HTERT RPE-1 (cell line): ENCODE data around the gene PFDN2.
"Not testable (repeated sequence)": the region's sequence is repeated elsewhere in the genome, so short reads cannot be mapped to it uniquely, and the experiment has no call there.

Experiments
- in situ Hi-C: fragments of 300-500 bp; cut with MboI; formaldehyde crosslinking; loops from 4 replicates; pipeline ENCODE4 v1.14.3; 2020; ENCODE audit warnings: low sequenced_read_pairs

Gene PFDN2

DNA sequence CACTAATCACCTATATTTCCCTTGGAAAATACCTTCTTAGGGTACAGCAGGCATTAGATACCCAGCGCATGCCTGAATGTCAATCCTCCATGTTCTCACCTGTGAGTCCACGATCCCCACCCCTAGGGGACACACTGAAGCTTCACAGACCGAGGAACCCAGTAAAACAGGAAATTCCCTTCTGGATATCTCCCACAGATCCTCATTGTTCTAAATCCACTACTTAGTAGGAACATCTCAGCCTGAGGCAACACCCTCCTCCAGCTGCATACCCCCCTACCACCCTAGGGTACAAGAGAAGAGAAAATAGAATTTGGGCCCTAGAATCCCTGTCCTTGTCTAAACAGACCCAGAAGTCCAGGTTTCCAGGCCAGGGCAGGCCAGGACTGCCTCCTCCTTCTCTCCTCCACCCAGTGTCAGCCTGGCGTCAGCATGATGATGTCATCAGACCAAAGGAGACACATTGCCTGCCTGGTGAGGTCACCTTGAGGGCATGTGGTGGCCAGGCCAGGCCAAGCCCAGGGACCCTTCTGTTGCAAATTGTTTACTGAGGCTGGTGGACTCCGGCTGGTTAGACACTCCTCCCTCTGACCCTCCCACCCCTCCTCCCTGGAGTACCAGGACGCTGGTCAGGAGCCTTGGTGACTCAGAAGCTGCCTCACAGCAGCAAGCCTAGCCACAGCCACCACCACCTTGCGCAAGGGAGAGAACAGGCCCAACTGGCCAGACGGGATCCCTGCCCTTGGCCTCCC lies 34.7 kb downstream of the PFDN2 start:
- in situ Hi-C loops = no loop called here

DNA sequence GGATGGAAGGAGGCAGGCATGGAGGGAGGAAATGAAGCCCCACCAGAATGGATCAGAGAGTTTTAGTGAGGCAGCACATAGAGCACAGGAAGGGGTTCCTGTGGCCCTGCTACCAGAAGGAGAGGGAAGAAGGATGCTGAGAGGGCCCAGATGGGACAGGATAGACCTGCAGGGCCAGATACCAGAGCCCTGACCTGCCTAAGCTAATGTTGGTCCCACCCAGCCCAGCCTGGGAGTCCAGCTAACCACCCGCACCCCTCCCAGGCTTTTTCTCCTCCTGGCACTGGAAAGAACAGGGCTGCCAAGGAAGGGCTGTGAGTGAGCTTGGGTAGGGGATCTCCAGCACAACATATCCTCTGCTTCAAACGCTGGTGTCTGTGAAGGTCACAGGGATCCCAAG lies 35.4 kb downstream of the PFDN2 start:
- in situ Hi-C loops = no loop called here

DNA sequence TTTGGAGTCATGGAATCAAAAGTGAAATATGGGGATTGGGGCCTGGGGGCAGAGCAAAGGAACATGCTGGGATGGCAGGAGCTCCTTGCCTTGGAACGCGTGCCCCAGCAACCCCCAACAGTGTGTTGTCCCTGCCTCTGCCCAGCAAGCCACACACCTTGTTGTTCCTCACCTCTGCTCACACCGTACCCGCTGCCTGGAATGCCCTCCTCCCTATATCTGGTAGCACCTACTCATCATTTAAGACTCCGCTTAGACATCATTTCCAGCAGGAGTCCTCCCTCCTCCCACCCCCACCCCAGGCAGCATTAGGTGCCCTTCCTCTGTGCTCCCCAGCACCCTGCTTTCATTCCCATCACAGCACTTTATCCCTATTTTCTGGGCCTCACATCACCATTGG lies 36.3 kb downstream of the PFDN2 start:
- in situ Hi-C loops = no loop called here

DNA sequence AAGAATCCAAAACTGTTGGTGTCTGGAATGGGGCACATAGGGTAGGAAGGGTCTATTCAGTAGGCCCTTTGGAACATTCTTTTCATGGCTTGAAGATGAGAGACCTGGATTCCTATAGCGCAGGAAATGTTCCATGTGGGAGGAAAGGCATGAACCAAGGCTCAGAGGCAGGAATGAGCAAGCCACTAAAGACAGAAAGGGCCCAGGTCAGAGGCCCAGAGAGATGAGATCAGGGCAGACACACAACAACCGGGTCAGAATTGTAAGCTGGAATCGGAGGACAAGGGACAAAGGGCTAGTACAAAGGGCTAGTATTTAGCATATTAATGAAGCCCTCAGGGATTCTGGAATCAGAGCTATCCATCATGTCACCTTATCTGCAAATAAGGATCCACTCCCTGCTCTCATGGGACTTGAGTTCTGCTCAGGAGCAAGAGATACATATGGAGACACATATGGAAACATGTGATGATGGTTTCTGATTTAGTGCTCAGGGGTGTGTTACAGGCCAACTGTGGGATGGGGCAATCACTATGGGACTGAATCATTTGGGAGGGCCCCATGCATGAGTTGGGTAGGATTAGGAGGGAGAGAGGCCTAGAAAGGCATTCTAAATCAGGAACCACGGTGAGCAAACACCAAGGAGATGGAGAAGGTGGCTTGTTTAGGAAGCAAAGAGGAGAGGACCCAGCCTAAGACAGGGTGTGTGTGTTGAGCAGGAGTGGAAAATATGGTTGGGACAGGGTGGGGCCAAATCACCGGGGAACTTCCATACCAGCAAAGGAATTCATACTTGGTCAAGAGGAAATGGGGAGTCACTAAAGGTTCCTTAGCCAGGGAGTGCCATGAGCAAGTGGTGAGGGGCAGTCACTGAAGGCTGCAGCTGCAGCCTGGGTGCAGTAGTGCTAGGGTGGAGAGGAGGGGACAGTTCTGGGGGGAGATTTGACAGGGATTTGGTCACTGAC lies 37.1 kb downstream of the PFDN2 start:
- in situ Hi-C loops = no loop called here

DNA sequence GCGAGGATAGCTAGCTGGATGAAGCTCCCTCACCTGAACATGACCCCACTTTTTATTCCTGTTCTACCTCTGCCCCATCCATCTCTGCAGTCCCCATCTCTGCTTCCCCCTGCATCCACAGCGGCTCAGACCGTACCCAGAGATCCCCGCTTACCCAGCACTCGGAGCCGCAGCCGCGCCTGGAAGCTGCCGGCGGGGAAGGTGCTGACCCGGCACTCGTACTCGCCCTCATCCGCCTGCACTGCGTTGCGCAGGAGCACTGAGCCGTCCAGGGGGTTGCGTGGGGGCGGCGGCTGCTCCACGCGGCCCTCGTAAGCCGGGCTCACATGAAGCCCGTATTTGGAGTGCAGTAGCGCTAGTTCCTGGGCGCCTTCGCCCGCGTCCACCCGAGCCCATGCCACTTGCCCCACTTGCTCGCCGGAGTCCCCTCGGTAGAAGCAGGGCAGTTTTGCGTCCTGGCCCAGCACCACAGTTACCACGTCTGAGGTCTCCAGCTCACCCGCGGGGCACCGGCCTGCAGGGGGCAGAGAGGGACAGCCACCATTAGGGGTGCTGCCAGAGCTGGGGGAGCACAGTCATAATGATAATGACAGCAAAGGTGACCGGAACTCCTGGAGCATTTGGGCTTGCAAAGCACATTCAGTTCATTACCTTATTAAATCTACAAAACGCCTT lies 38.3 kb downstream of the PFDN2 start:
- in situ Hi-C loops = no loop called here

DNA sequence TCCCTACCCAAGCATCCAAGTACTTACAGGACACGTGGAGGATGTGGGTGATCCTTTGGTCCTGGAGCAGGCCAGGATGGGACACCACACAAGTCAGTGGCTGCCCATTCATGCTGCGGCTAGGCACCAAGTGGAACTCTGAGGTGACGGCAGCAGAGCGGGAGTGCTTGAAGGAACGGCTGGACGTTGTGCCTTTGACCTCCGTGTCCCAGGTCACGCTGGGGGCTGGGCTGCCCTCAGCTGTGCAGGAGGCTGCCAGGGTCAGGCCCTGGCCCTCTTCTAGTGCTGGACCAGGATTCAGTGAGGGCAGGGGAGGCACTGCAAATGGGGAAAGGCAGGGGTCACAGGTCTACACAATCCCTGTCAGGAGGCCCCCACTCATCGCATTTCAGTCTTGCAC lies 40.4 kb downstream of the PFDN2 start:
- in situ Hi-C loops = no loop called here

DNA sequence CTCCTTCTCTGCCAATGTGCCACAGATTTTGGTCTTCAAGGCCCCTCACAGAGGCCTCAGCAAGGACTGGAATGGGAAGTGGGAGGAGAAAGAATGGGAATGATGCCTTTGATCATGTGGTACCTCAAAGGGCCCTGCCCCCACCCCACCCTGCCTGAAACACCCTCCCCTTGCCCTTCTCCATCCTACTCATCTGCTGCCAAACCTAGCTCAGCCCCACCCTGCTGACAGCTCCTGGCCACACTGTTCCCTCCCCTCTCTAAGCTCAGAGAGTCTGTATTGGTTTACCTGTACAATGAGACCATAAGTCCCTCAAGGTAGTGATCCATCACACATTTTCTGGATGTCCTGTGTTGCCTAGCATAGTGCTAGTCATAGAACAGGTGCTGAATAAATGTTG lies 41.4 kb downstream of the PFDN2 start:
- in situ Hi-C loops = no loop called here

DNA sequence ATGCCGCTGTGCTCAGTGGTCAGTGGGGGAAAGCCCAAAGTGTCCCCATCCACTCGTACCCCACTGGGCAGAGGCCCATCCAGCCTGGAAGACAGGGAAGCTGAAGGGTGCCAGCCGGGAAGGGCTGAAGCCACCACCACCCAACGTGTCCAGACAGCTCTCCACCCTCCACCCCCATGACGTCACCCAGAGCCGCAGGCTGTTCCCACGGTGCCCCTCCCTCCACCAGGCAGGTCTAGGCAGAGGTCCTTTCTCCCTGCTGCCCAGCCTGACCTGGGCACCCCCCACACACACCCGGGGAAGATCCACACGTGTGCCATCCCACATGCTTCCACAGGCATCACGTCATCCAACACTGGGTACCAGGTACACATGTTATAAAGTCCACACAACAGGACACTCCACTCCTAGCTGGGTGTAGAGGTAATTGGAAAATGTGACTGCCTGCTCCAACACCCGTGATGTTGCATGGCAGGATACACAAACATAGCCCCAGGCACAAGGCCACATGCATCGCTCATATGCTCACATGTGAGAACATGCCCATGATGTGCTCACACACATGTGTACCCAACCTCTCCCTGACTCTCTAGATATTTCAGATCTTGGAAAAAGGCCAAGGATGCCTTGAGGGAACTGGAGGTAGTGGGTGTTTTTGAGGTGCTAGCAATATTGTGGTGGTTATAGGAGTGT lies 43.0 kb downstream of the PFDN2 start:
- in situ Hi-C loops = no loop called here

DNA sequence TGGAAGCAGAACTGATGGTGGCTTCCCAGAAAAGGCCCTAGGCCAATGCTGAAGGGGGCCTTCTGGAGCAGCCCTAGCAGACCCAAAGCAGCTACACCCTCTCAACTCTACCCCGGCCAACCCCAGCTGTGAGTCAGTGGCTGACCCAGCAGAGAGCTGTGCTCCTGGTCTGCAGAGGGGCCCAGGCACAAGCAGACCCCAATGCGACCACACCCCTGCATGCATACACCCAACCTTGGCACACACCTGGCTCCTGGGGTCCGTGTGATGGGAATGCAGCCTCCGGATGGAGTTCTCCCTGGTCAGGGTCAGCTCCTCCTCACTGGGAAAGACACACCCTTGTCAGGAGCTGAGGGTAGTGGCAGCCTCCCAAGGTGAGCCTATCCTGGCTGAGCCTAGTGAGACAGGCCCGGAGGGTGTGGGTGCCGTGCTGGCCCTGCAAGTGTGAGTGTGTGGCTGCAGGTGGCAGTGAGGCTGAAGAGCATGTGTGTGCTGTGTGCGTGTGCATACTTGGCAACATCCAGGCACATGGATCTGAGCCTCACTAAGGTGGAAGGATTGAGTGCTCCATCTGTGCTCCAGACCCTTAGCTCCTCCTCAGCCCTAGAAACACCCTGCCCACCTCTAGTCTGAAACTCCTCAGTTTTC lies 44.2 kb downstream of the PFDN2 start:
- in situ Hi-C loops = no loop called here

DNA sequence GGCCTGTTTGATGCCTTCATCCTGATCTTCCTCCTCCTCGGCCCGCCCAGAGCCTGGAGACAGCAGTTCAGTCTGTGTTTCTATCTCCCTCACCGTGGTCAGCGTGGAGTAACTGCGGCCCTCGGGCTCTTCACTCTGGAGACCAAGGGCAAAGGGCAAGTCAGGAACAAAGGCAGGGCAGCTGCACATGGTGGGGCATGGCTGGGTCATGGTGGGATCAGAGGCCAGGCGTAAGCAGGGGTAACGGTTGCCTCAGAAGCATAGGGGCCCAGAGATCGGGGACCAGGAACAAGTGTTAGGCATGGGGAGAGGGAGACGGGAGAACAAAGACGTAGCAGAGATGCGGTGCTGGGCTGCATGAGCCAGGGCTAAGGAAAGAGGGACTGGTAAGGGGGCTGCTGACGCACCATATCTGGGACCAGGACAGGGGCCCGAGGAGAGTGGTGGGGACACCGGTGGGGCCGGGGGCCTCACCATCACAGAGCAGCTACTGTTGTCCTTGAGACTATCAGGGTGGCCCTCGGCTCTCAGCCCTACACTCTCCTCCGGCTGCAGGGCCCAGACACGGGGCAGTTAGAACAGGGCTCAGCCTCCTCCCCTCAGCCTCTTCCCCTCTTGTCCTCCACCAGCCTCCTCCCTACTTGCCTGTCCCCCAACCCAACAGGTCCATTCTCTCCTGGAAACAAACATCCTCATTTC lies 44.9 kb downstream of the PFDN2 start:
- in situ Hi-C loops = no loop called here

DNA sequence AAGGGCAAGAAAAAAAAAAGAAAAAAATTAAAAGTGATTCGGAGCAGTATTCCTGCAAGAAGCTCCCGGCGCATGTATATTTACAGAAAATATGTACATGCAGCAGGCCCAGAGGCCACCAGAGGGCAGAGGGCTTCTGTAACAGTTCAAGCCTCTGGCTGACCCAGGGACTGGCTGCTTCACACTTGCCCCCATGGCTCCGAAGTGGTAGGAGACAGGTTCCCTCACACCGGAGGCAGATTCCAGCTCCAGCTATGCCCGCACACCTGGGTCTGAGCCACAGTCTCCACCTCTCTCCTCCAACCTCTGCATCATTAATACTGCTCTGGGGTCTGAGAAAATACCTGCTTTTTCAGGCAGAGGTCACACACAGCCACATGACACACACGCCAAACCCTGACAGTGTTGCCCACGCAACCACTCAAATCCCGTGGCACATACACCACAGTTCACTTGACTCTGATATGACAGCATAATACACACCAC lies 45.9 kb downstream of the PFDN2 start:
- in situ Hi-C loops = no loop called here

DNA sequence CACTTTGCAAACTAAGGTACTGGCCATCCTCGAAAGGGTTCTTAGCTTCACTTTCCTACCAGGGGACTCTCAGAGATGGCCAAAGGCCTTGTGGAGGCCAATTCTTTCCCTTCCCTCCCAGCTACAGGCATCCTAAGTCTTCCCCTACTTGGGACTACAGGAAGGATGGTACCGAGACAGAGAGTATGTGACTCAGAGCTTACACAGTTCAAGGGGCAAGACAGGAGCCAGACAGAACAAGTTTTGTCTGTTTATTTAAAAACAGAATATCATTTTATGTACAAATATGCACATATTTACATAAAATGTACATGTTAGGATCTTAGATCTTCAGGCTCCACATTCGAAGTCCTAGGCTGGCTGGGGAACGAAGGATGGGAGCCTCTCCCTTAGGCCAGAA lies 47.1 kb downstream of the PFDN2 start:
- in situ Hi-C loops = no loop called here

DNA sequence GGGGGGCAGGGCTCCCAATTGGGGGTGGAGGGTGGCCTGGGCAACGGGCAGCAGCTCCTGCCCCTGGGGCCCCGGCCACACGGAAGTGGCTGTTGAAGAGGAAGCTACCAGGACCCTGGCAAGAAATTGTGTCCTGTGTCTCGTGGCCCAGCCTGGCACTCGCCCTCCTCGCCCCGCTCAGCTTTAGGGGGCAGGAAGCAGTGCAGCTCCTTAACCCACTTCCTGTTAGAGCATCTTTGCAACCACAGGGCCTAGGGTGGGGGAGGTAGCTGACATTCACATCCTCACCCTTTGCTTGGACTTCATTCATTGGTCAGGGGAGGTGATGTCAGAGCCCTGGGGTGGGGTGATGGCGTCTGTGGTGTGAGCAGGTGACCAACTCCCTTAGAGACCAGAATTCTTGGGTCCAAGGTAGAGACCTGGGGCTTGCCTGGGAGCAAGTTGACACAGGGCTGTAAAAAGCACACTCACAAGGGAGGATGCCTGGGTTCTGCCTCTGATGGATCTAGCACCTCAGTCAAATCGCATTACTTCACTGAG lies 48.0 kb downstream of the PFDN2 start, which contains the start of gene ARHGAP30:
Gene ARHGAP30 (minus strand): TSS at position 161 of the 540 bp plus-strand sequence. CDS start 267 bp downstream, outside the sequence.
- in situ Hi-C loops = no loop called here

DNA sequence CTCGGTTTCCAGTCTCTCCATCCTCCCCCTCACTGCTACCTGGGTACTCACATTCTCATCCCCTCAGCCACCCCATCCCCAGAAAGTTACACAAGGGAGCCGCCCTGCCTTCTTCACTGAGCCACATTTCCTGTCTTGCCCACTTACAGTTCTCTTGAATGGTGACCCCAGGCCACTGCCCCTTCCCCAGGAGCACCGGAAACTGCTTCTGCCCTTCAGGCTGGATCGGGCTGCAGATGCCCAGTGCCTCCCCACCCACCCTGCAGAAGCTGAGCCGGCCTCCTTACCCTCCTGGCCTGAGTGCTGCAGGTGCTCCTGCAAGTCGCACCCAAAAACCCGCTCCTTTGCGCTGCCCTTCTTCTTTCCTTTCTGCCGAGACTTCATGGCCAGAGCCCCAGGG lies 48.6 kb downstream of the PFDN2 start:
- in situ Hi-C loops = no loop called here

DNA sequence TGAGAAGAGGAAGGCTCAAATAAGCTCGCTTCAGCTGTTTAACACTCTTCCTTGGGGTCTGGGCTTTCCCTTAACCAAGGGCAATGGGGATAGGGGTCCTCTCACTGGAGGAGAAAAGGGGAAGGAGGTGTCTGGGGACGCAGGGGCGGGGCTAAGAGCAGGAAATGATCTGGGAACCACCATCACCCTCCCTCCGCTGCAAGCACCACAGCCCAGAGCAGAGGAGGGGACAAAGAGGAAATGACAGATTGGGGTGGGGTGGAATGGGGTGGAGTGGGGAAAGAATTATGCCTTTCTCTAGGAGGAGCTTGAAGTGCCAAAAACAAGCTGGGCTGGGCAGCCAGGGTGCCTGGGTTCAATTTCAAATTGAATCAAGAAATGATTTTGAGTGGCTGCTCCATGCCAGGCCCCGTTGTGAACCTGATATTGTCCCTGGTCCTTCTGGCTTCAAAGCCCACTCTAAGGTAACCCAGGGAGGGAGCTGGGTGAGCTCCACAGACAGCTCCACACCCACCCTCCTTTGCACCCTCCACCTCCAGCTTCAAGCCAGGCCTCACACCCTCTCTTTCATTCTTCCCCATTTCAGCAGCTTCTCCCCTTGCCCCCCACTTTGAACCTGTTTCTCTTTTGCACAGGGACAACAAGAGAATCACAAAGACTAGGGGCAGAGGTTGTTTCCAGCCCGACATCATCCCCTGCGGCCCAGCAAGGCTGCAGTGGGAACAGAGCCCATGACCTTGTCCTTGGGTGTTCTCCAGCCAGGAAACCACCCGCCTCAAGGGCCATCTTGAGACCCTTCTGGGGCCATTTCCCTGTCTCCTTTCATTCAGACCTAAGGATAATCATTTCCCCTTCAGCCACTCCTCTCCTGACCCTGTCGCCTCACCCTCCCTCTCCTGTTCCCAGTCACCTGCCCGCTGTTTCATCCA lies 49.3 kb downstream of the PFDN2 start:
- in situ Hi-C loops = no loop called here

DNA sequence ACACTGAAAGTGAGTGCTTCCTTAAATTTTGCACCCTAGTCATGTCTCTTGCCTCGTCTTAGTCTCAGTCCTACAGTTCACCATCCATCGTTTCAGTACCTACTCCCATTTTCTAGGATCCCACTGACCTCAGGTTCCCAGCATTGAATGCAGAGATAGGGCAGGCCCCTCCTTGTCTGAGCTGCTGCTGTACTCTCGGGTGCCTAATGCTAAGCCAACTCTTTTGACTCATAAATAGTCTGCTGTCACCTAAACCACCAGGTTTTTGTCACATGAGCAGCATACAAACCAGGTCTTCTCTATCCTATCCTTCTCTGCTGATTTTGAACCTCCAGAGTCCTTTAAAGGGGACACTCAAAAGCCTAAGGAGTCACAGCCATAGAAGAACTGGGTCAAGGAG lies 51.1 kb downstream of the PFDN2 start:
- in situ Hi-C loops = no loop called here

DNA sequence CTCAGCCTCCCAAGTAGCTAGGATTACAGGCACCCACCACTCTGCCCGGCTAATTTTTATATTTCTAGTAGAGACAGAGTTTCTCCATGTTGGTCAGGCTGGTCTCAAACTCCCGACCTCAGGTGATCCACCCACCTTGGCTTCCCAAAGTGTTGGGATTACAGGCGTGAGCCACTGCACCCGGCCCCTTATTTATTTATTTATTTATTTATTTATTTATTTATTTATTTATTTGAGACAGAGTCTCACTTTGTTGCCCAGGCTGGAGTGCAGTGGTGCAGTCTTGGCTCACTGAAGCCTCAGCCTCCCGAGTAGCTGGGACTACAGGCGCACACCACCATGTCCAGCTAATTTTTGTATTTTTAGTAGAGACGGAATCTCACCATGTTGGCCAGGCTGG lies 52.2 kb downstream of the PFDN2 start:
- in situ Hi-C loops = not testable (repeated sequence)

DNA sequence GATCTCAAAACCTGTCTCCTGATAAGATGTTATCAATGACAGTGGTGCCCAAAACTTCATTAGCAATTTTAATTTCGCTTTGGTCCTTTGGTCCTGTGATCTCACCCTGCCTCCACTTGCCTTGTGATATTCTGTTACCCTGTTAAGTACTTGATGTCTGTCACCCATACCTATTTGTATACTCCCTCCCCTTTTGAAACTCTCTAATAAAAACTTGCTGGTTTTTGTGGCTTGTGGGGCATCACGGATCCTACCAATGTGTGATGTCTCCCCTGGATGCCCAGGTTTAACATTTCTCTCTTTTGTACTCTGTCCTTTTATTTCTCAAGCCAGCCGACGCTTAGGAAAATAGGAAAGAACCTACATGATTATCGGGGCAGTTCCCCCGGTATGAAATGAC lies 53.9 kb downstream of the PFDN2 start:
- in situ Hi-C loops = not testable (repeated sequence)
